Thoracic aorta (tissue), 2 donors: ENCODE measurements around the gene COMT. TPM values are rescaled to one million over a fixed set of nuclear protein-coding genes. Genes with fewer than 3 reads are reported as not detected.

Experiments
- ATAC-seq: fragments of 150-250 bp; one replicate; pipeline ENCODE4 v1.8.0; 2017; ENCODE audit warnings: low read depth; ENCODE audit not compliant: insufficient number of reproducible peaks, low FRiP score
- DNase-seq: peaks from one replicate; pipeline ENCODE4 v3.0.0-alpha.2; 2020; ENCODE audit warnings: low spot score
- H3K27ac ChIP-seq, 2 donors: fragments of 200-600 bp; sonication (generic); 1 replicate in 1 of 2; 2 replicates in 1 of 2; pipeline ENCODE4 v1.5.1; 2016; ENCODE audit warnings: mild to moderate bottlenecking in 2 of 2, moderate library complexity in 2 of 2
- H3K27me3 ChIP-seq: fragments of 200-600 bp; sonication (generic); replicated peaks from 2 replicates; pipeline ENCODE4 v1.6.0; 2016; ENCODE audit warnings: mild to moderate bottlenecking; ENCODE audit not compliant: insufficient read depth
- H3K36me3 ChIP-seq: fragments of 200-600 bp; sonication (generic); one replicate; pipeline ENCODE4 v1.5.1; 2016
- H3K4me1 ChIP-seq, 2 donors: fragments of 200-600 bp; sonication (generic); 1 replicate in 1 of 2; 2 replicates in 1 of 2; pipeline versions ENCODE4 v1.5.1 to v1.6.0; 2016; ENCODE audit warnings: low read depth in 2 of 2, mild to moderate bottlenecking in 1 of 2; ENCODE audit not compliant: control insufficient read depth in 1 of 2
- H3K4me3 ChIP-seq: fragments of 200-600 bp; sonication (generic); 2 replicates; pipeline ENCODE4 v1.5.1; 2016; ENCODE audit warnings: mild to moderate bottlenecking
- H3K9me3 ChIP-seq: fragments of 200-600 bp; sonication (generic); 2 replicates; pipeline ENCODE4 v1.5.1; 2016
- CTCF ChIP-seq: fragments of 200-600 bp; sonication (generic); IDR thresholded peaks from one replicate; pipeline ENCODE4 v1.5.1; 2019; ENCODE audit warnings: antibody characterized with exemption
- total RNA-seq, 2 donors: library from RNA; depleted of rRNA; stranded (reverse); fragments of >200 nt; gene quantifications; one replicate each; pipeline versions ENCODE4 v1.1.0 to v1.2.3, GENCODE V29; 2016

COMT gene
- total RNA-seq = 100 to 1,000 TPM; 230 to 300 TPM

DNA sequence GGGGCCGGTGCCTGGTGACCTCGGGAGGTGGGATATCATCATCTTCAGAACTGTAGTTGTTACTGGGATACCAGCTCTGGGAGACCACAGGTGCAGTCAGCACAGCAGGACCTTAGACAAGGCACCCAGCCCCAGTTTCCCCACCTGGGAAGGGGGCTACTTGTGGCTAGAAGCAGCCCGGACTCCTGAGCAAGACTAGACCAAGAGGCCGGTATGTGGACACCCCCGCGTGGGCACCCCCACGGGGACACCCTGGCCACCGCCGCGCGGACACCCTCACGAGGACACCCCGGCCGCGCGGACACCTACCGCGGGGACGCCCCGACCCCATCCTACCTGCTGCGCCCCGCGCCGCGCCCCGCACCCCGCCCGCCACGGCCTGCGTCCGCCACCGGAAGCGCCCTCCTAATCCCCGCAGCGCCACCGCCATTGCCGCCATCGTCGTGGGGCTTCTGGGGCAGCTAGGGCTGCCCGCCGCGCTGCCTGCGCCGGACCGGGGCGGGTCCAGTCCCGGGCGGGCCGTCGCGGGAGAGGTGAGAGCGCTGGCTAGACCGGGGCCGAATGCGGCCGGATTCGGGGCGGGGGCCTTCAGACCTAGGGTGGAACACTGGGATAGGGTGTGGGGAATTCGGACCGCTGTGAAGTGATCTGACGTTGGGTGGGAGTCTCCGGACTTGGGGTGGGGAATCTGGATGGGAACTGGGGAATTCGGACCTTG, at the start of gene COMT, which contains the start of gene TXNRD2:
Gene COMT, plus strand, starts transcription at position 408 of the 718 bp plus-strand sequence. CDS start 20,755 bp downstream, outside the sequence.
Gene TXNRD2, minus strand, starts transcription at position 454 of the 718 bp plus-strand sequence. Its CDS starts 15 bp downstream, at position 439.
- H3K4me1 ChIP-seq = peaks cover 22 to 49% of the 10 kb centered on the region in 2 donors
- H3K36me3 ChIP-seq = no peaks in the 10 kb centered on the region
- no peaks in the 10 kb centered on the region for H3K9me3 ChIP-seq
- DNase-seq = no peak
- no peak for ATAC-seq
- no peak for TF ChIP-seq CTCF
- peak within 1 kb of the TSS; percentile 78 for H3K4me3 ChIP-seq
- H3K27ac ChIP-seq = peak within 1 kb of the TSS; percentile 91 to 100
- no peaks in the 10 kb centered on the region for H3K27me3 ChIP-seq

DNA sequence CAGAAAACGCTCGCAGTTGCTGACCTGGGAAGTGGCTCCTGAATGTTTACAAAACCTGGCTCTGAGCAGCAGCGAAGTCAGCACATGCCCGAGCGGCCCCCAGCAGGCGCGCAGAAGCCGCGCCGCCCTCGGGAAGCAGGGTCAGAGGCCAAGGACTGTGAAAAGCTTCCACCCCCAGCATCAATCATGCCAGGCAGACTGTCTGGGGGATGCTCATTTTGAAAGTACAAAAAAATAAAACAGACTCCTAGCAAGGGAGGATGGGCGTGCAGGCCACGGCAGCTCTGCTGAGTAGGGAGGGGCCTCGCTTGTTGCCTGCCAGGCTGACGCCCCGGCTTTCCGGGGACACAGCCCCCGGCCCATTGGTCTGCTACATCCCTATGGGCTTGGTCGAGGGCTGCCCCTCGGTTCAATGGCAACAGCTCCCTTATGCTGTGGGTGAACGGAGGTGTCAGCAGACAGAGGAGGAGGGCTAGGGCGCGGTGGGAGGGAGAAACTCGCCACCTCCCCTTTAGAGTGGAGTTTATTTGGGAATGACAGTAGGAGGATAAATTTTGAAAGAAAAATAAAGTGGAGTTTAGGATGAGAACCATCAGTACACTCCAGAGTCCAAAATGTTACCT, 49.2 kb upstream of the COMT start:
- H3K4me1 ChIP-seq = no peaks in the 10 kb centered on the region
- no peak overlapping the region for H3K27ac ChIP-seq
- DNase-seq (no peak), ATAC-seq (no peak)
- no peaks in the 10 kb centered on the region for H3K9me3 ChIP-seq
- H3K27me3 ChIP-seq = no peaks in the 10 kb centered on the region
- no peak for TF ChIP-seq CTCF
- H3K4me3 ChIP-seq = no peak overlapping the region
- peaks cover 14% of the 10 kb centered on the region for H3K36me3 ChIP-seq

GRCh38 chr22:19892925-19893324, 48.6 kb upstream of the COMT start:
- Histone ChIP-seq H3K4me3 (no peak overlapping the region), H3K36me3 (peaks cover 14% of the 10 kb centered on the region), H3K27me3 (no peaks in the 10 kb centered on the region), H3K27ac (no peak overlapping the region), H3K4me1 (no peaks in the 10 kb centered on the region), H3K9me3 (no peaks in the 10 kb centered on the region)
- no peak for ATAC-seq
- no peak for TF ChIP-seq CTCF
- no peak for DNase-seq

DNA sequence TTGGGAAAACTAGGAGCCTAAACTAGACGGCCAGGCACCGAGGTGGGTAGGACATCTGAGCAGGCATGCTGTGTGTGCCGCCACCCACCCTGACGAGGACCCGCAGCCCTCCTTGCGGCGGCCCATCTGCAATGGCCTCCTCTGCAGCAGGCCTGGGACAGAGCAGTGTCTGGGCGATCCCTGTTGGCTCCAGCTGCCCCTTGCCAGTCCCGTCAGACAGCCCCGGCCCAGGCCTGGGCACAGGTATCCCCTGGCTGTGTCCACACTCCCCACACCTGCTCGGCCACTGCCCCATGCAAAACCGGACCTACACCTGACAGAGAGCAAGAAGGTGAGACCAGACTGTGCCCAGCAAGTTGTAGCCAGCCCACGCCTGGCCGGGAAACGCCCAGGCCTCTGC, 48.2 kb upstream of the COMT start:
- TF ChIP-seq CTCF = no peak
- no peak for ATAC-seq
- H3K9me3 ChIP-seq = no peaks in the 10 kb centered on the region
- peaks cover 14% of the 10 kb centered on the region for H3K36me3 ChIP-seq
- no peak overlapping the region for H3K27ac ChIP-seq
- no peak overlapping the region for H3K4me3 ChIP-seq
- no peak for DNase-seq
- H3K27me3 ChIP-seq = no peaks in the 10 kb centered on the region
- no peaks in the 10 kb centered on the region for H3K4me1 ChIP-seq

DNA sequence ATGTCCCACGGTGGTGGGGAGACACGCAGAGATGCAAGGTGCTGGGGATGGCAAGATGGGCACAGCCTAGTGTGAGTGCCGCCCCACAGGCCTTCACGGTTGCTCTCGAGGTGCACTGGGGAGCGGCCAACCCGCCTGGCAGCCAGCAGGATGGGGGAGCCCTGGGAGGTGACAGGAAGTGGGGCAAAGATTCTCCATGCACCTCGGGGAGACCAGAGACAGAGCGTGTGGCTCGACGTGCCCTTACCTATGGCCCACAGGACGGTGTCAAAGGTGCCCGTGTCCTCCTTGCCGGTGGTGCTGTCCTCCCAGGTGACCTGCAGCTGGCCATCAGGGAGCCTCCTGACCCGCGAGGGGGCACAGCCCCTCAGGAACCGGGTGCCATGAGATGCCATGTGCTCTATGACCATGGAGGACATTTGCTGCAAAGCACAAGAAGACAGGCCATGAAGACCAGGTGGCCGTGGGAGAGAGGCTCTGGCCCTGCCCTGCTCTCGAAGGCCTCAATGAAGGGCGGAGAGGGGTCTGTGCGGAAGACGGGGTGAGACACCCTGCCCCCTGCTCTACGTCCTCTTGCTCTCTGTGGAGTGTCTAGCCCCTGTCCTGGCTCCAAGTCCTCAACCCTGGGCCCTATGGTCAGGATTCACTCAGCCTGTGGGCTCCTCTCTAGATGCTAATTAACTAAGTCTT, 46.3 kb upstream of the COMT start:
- peaks cover 17% of the 10 kb centered on the region for H3K36me3 ChIP-seq
- no peak for TF ChIP-seq CTCF
- H3K4me1 ChIP-seq = no peaks in the 10 kb centered on the region
- ATAC-seq = no peak
- H3K9me3 ChIP-seq = no peaks in the 10 kb centered on the region
- DNase-seq = no peak
- no peak overlapping the region for H3K27ac ChIP-seq
- H3K4me3 ChIP-seq = no peak overlapping the region
- no peaks in the 10 kb centered on the region for H3K27me3 ChIP-seq
